Right ventricle myocardium inferior (tissue), 1 donor: ENCODE results near the gene AQP3. TPM values are rescaled to one million over a fixed set of nuclear protein-coding genes. Genes with fewer than 3 reads are reported as not detected.

ENCODE experiments used
- ATAC-seq: fragments of 200-7000 bp; cut with Tn5 transposase; one replicate; pipeline ENCODE4 v1.9.1; 2020; ENCODE audit warnings: mild to moderate bottlenecking, moderate library complexity
- DNase-seq: peaks from one replicate; pipeline ENCODE4 v3.0.0; 2021; ENCODE audit errors: missing footprints
- intact Hi-C: fragments of 100-400 bp; cut with DNase I; formaldehyde crosslinking; loops from one replicate; pipeline ENCODE4 v1.11.0; 2022
- total RNA-seq: library from RNA; stranded (reverse); fragmentation: NEBNext Ultra II Directional; extraction: Animal tissue kit (Norgen Biotek cat#: 25700); gene quantifications from one replicate; pipeline ENCODE4 v1.2.1, GENCODE V29; 2021
- donor health status: DM: no; HTN: yes; CAD: no; lungs with severe emphysema.

The AQP3 gene
- total RNA-seq, 1 donor from 2014 or later, result 16.3 TPM

GRCh38 chr9:33447799-33448553 is 583 bp upstream of the AQP3 start:
- intact Hi-C loops, result loop anchor here (5.0 kb wide), 1 partner anchor 36 kb away; no protein-coding TSS in a partner anchor
- no peak for DNase-seq
- no peak for ATAC-seq

GRCh38 chr9:33446240-33446945 is 1.0 kb downstream of the AQP3 start:
- ATAC-seq, result no peak
- intact Hi-C loops, result loop anchor here (5.0 kb wide), 1 partner anchor 34 kb away; no protein-coding TSS in a partner anchor
- no peak for DNase-seq

- ATAC-seq (no peak), DNase-seq (no peak)
- intact Hi-C loops, result loop anchor here (5.0 kb wide), 1 partner anchor 33 kb away; no protein-coding TSS in a partner anchor
Measured at GRCh38 chr9:33445389-33446239, 1.8 kb downstream of the AQP3 start.

GRCh38 chr9:33443464-33444154 is 3.8 kb downstream of the AQP3 start:
- no peak for ATAC-seq
- intact Hi-C loops, result no loop called here
- no peak for DNase-seq

GRCh38 chr9:33443047-33443446 is 4.3 kb downstream of the AQP3 start:
- intact Hi-C loops, result no loop called here
- ATAC-seq (no peak), DNase-seq (no peak)

- DNase-seq, result no peak
- no peak for ATAC-seq
- intact Hi-C loops, result no loop called here
Measured at GRCh38 chr9:33442125-33442524, 5.3 kb downstream of the AQP3 start.

GRCh38 chr9:33440609-33441008 is 6.8 kb downstream of the AQP3 start:
- intact Hi-C loops, result no loop called here
- DNase-seq, result no peak
- ATAC-seq, result no peak

GRCh38 chr9:33440204-33440603 is 7.2 kb downstream of the AQP3 start:
- DNase-seq, result no peak
- ATAC-seq, result no peak
- intact Hi-C loops, result no loop called here

GRCh38 chr9:33439731-33440130 is 7.7 kb downstream of the AQP3 start:
- ATAC-seq, result no peak
- no peak for DNase-seq
- intact Hi-C loops, result no loop called here

- DNase-seq (no peak), ATAC-seq (no peak)
- intact Hi-C loops, result no loop called here
Measured at GRCh38 chr9:33438926-33439680, 8.3 kb downstream of the AQP3 start.

- no peak for ATAC-seq
- intact Hi-C loops, result no loop called here
Measured at GRCh38 chr9:33437898-33438297, 9.5 kb downstream of the AQP3 start.

GRCh38 chr9:33437205-33437604 is 10.2 kb downstream of the AQP3 start:
- ATAC-seq (no peak), DNase-seq (no peak)
- intact Hi-C loops, result no loop called here

More at GRCh38 chr9:33437898-33438297, 9.5 kb downstream of the AQP3 start:
- no peak for DNase-seq

- ATAC-seq, result no peak
- intact Hi-C loops, result no loop called here
- DNase-seq, result no peak
Measured at GRCh38 chr9:33436445-33436844, 10.9 kb downstream of the AQP3 start.

GRCh38 chr9:33435821-33436277 is 11.5 kb downstream of the AQP3 start:
- intact Hi-C loops, result no loop called here
- ATAC-seq (no peak), DNase-seq (no peak)

- intact Hi-C loops, result no loop called here
- ATAC-seq, result no peak
- no peak for DNase-seq
Measured at GRCh38 chr9:33434317-33435105, 12.9 kb downstream of the AQP3 start.

GRCh38 chr9:33433871-33434270 is 13.5 kb downstream of the AQP3 start:
- DNase-seq, result no peak
- no peak for ATAC-seq
- intact Hi-C loops, result no loop called here

GRCh38 chr9:33431420-33431819 is 16.0 kb downstream of the AQP3 start:
- DNase-seq (no peak), ATAC-seq (no peak)
- intact Hi-C loops, result no loop called here
